ENCODE results near the gene TRIP6. TPM values are rescaled to one million over a fixed set of nuclear protein-coding genes. Genes with fewer than 3 reads are reported as not detected.

The TRIP6 gene
- total RNA-seq, 2 donors from 2014 or later: 8.5 to 9.8 TPM

DNA sequence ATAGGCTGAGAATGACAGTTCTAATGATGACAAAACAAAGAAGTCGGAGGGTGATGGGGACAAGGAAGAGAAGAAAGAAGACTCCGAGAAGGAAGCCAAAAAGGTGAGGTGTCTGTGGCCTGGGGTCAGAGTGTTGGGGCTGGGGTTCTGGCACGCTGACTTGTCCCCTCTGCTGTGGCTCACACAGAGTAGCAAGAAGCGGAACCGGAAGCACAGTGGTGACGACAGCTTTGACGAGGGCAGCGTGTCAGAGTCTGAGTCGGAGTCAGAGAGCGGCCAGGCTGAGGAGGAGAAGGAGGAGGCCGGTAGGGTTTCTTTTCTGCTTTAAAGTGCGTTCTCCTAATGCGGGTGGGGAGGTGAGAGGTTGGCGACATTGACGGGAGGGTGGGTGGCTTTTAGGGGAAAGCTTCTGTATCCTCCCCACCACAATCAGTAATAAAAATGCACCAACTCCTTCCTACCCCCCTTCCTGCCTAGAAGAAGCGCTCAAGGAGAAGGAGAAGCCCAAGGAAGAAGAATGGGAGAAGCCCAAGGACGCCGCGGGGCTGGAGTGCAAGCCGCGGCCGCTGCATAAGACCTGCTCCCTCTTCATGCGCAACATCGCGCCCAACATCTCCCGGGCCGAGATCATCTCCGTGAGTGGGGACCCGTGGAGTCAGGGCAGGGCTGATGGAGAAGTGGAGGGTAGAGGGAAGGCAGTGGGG lies 17.7 kb downstream of the TRIP6 start:
- no peaks in the 10 kb centered on the region for H3K9me3 ChIP-seq (ENCODE audit: control insufficient read depth, low read length, poor library complexity, severe bottlenecking)
- ATAC-seq: peak; percentile 5
- Mint-ChIP-seq H3K4me1 (peaks cover 42% of the 10 kb centered on the region), H3K36me3 (ENCODE audit: low read depth) (peaks cover 26% of the 10 kb centered on the region), H3K27ac (no peak overlapping the region), H3K27me3 (no peaks in the 10 kb centered on the region), H3K4me3 (peak overlapping the region; percentile 76)
- DNase-seq: no peak

DNA sequence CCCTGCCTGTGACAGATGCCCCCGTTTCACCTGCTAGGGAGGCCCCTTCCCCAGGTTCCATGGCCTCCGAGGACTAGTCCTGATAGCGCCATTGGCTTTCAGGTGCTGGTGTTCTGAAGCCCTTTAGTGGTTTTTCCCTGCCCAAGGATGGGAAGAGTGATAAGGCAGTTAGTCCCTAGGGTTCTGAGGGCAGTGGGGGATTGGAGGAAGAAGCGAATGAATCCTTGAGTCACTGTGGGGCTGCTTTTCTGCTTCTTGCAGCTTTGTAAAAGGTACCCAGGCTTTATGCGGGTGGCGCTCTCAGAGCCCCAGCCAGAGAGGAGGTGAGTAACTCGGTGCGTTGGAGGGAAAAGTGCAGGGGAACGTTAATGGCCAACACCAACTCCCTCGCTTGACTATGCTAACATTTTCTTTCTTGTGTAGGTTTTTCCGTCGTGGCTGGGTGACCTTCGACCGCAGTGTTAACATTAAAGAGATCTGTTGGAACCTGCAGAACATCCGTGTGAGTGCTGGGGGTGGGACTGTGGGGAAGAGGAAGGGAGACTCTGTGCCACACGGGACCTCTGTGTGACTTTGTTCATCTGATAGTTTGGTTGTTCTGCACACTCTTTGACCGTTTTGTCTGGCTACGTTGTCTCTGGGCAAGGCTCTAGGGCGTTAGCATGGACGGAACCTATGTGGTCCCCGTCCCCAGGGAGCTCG lies 18.4 kb downstream of the TRIP6 start:
- Mint-ChIP-seq H3K4me1 (peaks cover 44% of the 10 kb centered on the region), H3K27ac (no peak overlapping the region), H3K36me3 (ENCODE audit: low read depth) (peaks cover 24% of the 10 kb centered on the region), H3K4me3 (peak overlapping the region; percentile 43), H3K27me3 (no peaks in the 10 kb centered on the region)
- ATAC-seq: no peak
- no peak for DNase-seq
- no peaks in the 10 kb centered on the region for H3K9me3 ChIP-seq (ENCODE audit: control insufficient read depth, low read length, poor library complexity, severe bottlenecking)

DNA sequence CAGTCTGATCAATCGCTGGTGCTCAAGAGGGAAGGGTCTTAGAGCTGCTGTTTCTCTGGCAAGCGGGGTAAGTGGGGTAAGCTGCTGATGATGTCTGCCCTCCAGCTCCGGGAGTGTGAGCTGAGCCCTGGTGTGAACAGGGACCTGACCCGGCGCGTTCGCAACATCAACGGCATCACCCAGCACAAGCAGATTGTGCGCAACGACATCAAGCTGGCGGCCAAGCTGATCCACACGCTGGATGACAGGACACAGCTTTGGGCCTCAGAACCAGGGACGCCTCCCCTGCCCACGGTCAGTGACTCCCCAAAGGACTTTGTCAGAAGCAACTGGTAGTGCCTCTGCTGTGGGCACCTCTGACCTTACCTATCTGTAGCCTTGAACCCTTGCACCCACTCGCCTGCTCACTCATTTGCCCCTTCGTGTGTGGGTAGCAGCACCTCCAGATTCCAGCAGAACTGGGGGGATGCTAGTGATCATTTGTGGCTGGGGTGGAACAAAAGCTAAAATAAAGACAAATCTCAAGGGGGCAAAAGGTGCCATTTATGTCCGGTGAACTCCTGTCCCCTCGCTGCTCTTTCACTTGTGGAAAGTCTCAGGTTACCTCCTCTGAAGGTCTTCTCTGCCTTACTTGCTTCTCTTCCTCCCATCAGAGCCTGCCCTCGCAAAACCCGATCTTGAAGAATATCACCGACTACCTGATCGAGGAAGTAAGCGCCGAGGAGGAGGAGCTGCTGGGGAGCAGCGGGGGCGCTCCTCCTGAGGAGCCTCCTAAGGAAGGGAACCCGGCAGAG lies 19.2 kb downstream of the TRIP6 start:
- ATAC-seq (no peak), DNase-seq (no peak)
- Mint-ChIP-seq H3K27me3 (peaks cover 4% of the 10 kb centered on the region), H3K4me1 (peaks cover 46% of the 10 kb centered on the region), H3K36me3 (ENCODE audit: low read depth) (peaks cover 24% of the 10 kb centered on the region), H3K27ac (peak overlapping the region; percentile 91), H3K4me3 (peak overlapping the region; percentile 43)
- H3K9me3 ChIP-seq (ENCODE audit: control insufficient read depth, low read length, poor library complexity, severe bottlenecking): no peaks in the 10 kb centered on the region

DNA sequence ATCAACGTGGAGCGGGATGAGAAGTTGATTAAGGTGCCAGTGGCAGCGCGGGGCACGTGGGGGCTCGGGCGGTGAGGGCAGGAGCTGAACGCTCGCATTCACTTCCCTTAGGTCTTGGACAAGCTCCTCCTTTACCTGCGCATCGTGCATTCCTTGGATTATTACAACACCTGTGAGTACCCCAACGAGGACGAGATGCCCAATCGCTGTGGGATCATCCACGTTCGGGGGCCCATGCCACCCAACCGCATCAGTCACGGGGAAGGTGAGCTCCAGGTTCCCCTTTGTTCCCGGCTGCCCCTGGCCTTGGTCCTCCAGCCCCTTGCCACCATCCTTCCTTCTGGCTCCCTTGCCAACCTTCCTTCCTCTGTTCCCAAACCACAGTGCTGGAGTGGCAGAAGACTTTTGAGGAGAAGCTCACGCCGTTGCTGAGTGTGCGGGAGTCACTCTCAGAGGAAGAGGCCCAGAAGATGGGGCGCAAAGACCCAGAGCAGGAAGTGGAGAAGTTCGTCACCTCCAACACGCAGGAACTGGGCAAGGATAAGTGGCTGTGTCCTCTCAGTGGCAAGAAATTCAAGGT lies 19.8 kb downstream of the TRIP6 start:
- Mint-ChIP-seq H3K36me3 (ENCODE audit: low read depth) (peaks cover 24% of the 10 kb centered on the region), H3K27me3 (peaks cover 11% of the 10 kb centered on the region), H3K27ac (peak overlapping the region; percentile 91), H3K4me3 (peak overlapping the region; percentile 90), H3K4me1 (peaks cover 48% of the 10 kb centered on the region)
- DNase-seq (no peak), ATAC-seq (no peak)
- H3K9me3 ChIP-seq (ENCODE audit: control insufficient read depth, low read length, poor library complexity, severe bottlenecking): no peaks in the 10 kb centered on the region

DNA sequence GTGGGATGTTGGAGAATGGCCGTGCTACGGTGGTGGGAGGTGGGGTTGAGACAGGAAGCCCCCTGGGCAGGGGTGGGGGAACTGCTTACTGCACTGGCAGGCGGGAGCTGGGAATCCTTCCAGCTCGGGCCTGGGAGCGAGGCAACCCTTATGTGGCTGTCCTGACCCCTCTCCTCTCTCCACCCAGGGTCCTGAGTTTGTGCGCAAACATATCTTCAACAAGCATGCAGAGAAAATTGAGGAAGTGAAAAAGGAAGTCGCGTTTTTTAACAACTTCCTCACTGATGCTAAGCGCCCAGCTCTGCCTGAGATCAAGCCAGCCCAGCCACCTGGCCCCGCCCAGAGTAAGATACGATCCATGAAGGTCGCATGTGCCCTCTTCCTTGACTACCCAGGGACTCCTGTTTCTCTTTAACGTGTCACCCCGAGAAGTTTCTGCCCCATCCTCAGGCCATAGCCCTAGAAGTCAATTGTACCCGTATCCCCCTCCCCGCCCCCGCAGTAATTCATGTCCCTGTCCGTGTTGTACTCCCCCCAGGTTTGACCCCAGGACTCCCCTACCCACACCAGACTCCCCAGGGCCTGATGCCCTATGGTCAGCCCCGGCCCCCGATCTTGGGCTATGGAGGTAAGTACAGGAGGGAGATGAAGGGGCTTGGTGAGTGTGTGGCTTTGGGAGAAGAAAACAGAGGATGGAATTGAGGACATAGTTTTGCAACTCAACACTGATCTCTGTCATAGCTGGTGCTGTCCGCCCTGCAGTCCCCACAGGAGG lies 20.5 kb downstream of the TRIP6 start:
- Mint-ChIP-seq H3K36me3 (ENCODE audit: low read depth) (peaks cover 24% of the 10 kb centered on the region), H3K27me3 (peaks cover 17% of the 10 kb centered on the region), H3K4me1 (peaks cover 49% of the 10 kb centered on the region), H3K4me3 (peak overlapping the region; percentile 90), H3K27ac (peak overlapping the region; percentile 91)
- H3K9me3 ChIP-seq (ENCODE audit: control insufficient read depth, low read length, poor library complexity, severe bottlenecking): no peaks in the 10 kb centered on the region
- DNase-seq: peak in 1 of 3 donors; percentile 46
- peak; percentile 50 for ATAC-seq

DNA sequence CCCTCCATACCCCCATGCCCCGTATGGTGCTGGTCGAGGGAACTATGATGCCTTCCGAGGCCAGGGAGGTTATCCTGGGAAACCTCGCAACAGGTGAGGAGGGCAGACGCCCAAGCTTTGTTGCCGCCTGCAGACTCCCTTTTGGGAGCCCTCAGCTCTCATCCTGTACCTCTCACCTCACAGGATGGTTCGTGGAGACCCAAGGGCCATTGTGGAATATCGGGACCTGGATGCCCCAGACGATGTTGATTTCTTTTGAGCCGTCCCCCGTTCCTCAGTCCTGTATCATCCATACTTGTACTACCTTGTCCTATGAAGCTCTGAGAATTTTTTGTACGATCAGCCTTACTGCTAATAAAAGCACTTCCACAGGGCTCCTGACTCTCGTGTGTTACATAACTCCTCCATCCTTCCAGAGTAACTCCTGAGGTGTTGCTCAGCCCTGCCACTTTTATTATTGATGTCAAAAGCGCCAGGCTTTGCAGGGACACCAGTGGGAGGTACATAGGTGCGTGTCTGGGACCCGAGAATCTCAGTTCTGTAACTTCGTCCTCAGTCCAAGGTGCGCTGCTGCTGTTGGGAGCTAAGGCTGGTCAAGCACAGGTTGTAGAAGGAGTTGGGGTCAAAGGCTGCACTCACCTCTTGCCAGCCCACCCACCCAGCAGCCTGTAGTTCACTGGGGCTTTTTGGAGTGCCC lies 21.3 kb downstream of the TRIP6 start:
- Mint-ChIP-seq H3K36me3 (ENCODE audit: low read depth) (peaks cover 24% of the 10 kb centered on the region), H3K4me3 (peak overlapping the region; percentile 90), H3K27ac (peak overlapping the region; percentile 91), H3K27me3 (peaks cover 21% of the 10 kb centered on the region), H3K4me1 (peaks cover 45% of the 10 kb centered on the region)
- no peaks in the 10 kb centered on the region for H3K9me3 ChIP-seq (ENCODE audit: control insufficient read depth, low read length, poor library complexity, severe bottlenecking)
- ATAC-seq (no peak), DNase-seq (no peak)

DNA sequence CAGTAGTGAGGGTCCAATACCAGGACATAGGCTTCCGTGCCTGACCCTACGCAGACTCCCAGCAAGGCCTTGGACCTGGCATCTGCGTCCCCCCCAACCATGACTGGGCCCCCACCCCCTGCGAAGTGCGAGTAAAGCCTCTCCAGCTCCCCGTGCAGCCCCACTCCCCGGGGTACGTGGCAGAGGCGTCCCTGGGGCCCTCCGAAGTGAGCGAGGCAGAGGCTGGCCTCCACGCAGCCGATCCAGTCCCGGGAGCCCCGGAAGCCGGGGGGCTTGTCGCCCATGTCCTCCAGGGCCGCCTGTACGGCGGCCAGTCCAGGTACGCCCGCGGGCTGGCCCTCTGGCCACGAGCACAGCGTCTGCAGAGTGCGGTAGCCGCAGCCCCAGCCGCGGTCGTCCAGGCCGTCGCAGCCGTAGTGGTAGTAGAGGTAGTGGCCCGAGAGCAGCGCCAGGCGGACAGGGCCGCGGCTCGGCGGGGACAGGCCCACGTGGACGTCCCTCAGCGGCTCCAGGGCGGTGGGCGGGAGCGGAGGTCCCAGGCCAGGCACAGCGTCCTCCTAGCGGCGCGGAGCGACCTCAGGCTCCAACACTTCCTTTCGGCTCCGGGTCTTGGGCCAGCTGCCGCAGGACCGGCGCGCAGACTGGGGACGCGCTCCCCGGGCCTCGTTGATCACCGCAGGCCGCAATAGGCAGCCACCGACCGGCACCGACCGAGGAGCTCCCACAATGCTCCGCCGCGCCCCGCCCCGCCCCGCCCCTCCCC lies 22.0 kb downstream of the TRIP6 start, which contains the start of gene UFSP1:
TSS of gene UFSP1 (minus strand) at position 728 of the 763 bp plus-strand sequence. CDS start at position 284, 444 bp downstream.
- no peak for DNase-seq
- peaks cover 46% of the 10 kb centered on the region for H3K4me1 Mint-ChIP-seq
- peak within 1 kb of the TSS; percentile 90 for H3K4me3 Mint-ChIP-seq
- ATAC-seq: no peak
- H3K27ac Mint-ChIP-seq: peak within 1 kb of the TSS; percentile 91
- H3K27me3 Mint-ChIP-seq: peaks cover 21% of the 10 kb centered on the region
- H3K9me3 ChIP-seq (ENCODE audit: control insufficient read depth, low read length, poor library complexity, severe bottlenecking): no peaks in the 10 kb centered on the region
- H3K36me3 Mint-ChIP-seq (ENCODE audit: low read depth): peaks cover 23% of the 10 kb centered on the region

DNA sequence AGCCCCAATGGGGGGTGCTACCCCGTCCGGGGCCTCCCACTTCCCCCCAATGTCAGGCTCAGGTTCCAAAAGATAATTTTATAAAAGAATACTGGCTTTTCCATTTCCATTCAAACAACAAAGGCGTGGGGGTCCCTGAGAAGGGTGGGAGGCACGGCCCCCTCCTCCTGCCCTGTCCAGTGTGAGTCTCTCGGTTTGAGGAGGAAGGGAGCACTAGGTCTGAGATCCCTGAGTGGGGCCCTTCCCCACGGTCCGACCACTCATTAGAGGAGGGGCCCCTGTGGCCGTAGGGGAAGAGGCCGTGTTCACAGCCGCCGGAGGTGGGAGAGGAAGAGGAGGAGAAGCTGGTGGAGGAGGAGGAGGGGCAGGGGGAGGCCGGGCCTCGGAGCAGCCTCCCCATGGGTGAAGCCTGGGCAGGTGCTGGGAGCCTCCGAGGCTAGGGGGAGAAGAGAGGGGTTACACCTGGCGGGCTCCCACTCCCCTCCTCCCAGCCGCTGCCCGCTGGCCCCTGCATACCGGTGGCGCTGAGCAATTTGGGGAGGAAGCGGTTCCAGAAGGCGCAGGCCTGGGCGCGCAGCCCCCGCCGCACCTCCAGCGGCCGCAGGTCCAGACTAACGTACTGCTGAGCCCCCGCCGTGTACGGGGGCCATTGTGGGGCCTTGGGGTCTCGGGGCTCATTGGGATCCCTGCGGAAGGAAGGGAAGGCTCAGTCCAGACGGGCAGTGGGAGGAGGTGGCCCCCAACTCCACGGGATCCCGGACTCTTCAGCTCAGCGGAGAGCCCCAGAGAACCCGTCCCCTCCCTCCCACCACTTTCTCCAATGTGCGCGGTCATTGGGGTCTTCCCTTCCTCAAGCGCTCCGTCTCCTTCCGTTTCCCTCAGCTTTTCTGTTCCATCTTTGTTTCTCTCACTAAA lies 23.7 kb downstream of the TRIP6 start:
- no peaks in the 10 kb centered on the region for H3K9me3 ChIP-seq (ENCODE audit: control insufficient read depth, low read length, poor library complexity, severe bottlenecking)
- H3K4me3 Mint-ChIP-seq: peak overlapping the region; percentile 90
- DNase-seq (no peak), ATAC-seq (no peak)
- H3K27ac Mint-ChIP-seq: peak overlapping the region; percentile 29
- peaks cover 23% of the 10 kb centered on the region for H3K27me3 Mint-ChIP-seq
- H3K36me3 Mint-ChIP-seq (ENCODE audit: low read depth): peaks cover 11% of the 10 kb centered on the region
- H3K4me1 Mint-ChIP-seq: peaks cover 43% of the 10 kb centered on the region

DNA sequence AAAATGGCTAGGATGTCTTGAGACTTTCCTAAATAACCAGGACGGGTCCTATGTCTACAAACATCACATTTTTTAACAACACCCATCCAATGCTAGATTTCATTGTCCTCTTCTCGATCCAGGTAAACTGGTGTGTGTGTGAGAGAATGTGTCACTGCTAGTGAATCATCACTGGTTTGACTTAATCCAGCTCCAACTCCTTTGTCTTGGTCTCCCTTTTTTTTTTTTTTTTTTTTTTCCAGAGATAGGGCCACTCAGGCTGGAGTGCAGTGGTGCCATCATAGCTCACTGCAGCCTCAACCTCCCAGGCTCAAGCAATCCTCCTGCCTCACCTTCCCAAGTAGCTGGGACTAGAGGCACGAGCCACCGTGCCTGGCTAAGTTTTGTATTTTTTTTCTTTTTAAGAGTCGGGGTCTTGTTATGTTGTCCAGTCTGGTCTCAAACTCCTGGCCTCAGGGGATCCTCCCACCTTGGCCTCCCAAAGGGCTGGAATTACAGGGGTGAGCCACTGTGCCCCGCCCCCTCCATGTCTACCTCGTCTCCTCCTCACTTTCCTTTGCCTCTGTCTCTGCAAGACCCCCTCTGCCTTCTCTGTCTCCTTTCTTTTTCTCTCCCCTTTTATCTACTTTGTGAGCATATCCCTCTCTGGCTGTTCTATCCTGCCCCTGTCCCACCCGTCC lies 24.5 kb downstream of the TRIP6 start:
- Mint-ChIP-seq H3K27me3 (peaks cover 29% of the 10 kb centered on the region), H3K4me1 (peaks cover 44% of the 10 kb centered on the region), H3K36me3 (ENCODE audit: low read depth) (peaks cover 9% of the 10 kb centered on the region), H3K27ac (peak overlapping the region; percentile 29), H3K4me3 (peak overlapping the region; percentile 82)
- H3K9me3 ChIP-seq (ENCODE audit: control insufficient read depth, low read length, poor library complexity, severe bottlenecking): no peaks in the 10 kb centered on the region
- DNase-seq: no peak
- no peak for ATAC-seq
